ENCODE data around the gene PIAS4.

The PIAS4 gene

DNA sequence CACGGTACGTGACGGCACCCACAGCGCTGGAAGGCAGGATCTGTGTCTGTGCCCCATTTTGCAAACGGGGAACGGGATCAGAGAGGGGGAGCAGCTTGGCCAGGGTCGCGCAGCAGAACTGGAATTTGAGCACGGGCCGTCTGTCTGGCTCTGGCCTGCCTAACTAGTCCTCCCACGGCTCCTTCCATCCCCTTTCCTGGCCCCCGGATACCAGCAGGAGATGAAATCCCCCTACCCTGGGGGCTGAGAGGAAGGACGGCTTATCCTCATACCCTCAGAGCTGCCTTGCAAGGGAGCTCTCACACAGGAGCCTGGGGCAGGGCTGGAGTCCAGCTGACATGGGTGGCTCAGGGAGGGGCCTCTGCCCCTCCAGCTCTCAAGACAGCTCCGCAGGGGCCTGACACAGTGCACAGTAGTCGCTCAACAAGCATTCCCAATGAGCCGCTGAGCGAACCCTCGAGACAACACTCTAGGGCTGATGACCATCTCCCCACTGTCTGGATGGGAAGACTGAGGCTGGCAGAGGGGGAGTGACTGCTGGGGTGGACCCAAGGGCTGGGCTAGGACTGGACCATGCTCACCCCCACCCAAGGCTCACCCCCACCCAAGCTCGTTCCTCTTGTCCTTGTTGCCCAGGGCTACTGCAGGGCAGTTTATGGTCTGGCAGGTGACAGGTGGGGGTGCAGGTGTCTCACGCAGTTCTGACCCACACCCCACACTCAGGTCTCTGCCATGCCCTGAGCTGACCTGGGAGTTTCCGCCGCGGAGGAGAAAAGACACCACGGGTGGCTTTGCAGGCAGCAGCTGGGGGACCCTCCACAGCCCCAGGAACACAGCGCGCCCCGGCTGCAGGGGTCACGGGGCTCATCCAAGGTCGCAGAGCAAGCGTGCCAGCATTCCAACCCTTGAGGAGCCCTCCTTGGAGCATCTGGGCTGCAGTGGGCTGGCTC, 55.2 kb downstream of the PIAS4 start:
- peak overlapping the region; percentile 72; the same call in 1 of the 2 replicates for H3K4me3 ChIP-seq (ENCODE audit: low read length)
- H3K9me3 ChIP-seq (ENCODE audit: insufficient read depth, low read depth, low read length): no peaks in the 10 kb centered on the region
- no peak overlapping the region for H3K9ac ChIP-seq (ENCODE audit: low read depth, low read length)
- peaks cover 6% of the 10 kb centered on the region; the same call in 1 of the 2 replicates for H3K36me3 ChIP-seq (ENCODE audit: insufficient read depth, low read depth, low read length)
- H3K4me1 ChIP-seq (ENCODE audit: insufficient read depth, low read length): peaks cover 3% of the 10 kb centered on the region; the same call in 1 of the 2 replicates
- no peak overlapping the region for H3K27ac ChIP-seq (ENCODE audit: low read length)
- H3K27me3 ChIP-seq (ENCODE audit: insufficient read depth, low read length): peaks cover 9% of the 10 kb centered on the region

DNA sequence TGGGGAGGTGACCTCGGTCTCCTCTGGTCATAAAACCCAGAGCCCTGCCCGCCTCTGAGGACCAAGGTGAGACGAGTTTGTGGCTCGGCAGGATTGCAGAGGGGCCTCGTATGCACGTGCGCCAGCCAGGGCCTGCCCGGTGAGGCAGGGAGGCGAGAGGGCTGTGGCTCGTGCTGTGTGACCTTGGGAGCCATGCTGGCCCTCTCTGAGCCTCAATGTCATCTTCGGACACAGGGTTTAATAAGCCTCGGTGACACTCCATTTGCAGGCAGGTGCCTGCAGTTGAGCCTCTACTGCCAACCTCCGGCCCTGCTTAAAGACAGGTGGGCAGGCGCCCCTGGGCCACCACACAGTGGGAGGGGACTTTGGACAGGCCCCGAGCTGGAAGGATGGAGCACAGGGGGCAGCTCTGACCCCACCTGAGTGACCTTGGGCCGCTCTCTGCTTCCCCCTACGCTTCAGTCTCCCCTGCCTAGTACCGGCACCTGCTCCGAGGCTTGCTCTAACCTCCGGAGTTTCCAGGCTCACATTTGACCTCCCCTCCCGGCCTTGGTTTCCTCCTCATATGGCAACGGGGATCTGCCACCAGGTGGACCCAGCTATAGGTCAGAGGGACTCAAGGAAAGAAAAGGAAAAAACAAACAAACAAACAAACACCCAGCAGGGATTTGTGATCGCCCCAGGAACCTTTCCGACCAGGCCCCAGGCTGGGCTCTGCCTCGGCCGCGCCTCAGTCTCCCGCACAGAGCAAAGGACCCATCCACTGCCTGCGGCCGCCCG, 56.0 kb downstream of the PIAS4 start:
- Histone ChIP-seq H3K27ac (ENCODE audit: low read length) (no peak overlapping the region), H3K27me3 (ENCODE audit: insufficient read depth, low read length) (peaks cover 18% of the 10 kb centered on the region), H3K4me1 (ENCODE audit: insufficient read depth, low read length) (peaks cover 3% of the 10 kb centered on the region; the same call in 1 of the 2 replicates), H3K36me3 (ENCODE audit: insufficient read depth, low read depth, low read length) (peaks cover 6% of the 10 kb centered on the region; the same call in 1 of the 2 replicates), H3K9ac (ENCODE audit: low read depth, low read length) (peak overlapping the region; percentile 67; the same call in 1 of the 2 replicates), H3K4me3 (ENCODE audit: low read length) (peak overlapping the region; percentile 72), H3K9me3 (ENCODE audit: insufficient read depth, low read depth, low read length) (no peaks in the 10 kb centered on the region)

DNA sequence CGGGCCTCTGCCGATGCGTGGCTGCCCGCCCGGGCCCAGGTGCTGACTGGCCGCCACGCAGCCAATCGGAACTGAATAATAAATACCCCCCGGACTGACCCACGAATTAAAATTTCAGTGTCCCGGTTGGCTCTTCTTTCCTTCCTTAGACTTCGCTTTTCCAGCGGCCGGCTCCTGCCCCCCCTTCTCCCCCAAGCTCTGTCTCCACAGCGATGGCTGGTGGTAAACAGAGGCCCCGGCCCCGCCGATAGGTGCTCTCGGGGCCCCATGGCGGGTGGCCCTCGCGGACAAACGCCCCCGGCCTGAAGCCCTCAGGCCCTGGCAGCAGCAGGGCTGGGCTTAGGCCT, 56.6 kb downstream of the PIAS4 start:
- peak overlapping the region; percentile 72 for H3K4me3 ChIP-seq (ENCODE audit: low read length)
- no peak overlapping the region for H3K27ac ChIP-seq (ENCODE audit: low read length)
- H3K27me3 ChIP-seq (ENCODE audit: insufficient read depth, low read length): peaks cover 24% of the 10 kb centered on the region
- peaks cover 6% of the 10 kb centered on the region; the same call in 1 of the 2 replicates for H3K36me3 ChIP-seq (ENCODE audit: insufficient read depth, low read depth, low read length)
- no peaks in the 10 kb centered on the region for H3K9me3 ChIP-seq (ENCODE audit: insufficient read depth, low read depth, low read length)
- H3K4me1 ChIP-seq (ENCODE audit: insufficient read depth, low read length): peaks cover 3% of the 10 kb centered on the region; the same call in 1 of the 2 replicates
- H3K9ac ChIP-seq (ENCODE audit: low read depth, low read length): peak overlapping the region; percentile 67; the same call in 1 of the 2 replicates

DNA sequence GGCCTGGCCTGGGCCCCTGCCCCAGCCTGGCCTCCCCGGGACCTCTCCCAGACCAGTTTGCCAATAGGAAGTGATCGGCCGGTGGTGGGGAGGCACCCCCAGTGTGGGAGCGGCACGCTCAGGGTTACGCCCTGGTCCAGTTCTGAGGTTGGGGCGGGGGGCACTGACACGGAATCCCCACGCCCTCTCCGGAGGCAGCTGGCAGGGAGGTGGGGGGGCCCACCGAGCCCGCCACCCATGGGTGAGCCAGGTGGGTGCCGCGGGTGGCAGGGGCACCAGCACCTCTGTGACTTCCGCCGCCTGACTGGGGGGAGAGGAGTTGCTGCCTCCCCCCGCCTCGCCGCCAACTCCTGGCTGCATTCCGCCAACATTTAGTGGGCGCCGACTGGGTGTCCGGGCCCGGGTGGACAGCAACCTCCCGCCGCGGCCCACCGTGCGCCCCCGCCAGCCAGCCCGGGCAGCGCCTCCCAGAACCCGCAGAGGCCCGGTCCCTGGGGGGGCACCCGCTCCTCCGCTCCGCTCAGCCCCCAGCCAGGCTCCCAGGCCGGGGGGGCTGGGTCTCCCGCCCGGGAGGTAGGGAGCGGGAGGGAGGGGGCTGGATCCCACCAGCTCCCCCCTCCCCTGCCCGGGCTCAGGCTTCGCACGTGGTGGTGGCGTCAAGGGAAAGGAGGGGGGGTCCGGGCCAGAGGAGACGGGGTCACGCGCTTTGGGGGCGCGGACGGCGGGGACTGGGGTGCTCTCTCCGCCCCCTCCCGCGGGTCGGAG, 57.1 kb downstream of the PIAS4 start:
- Histone ChIP-seq H3K4me1 (ENCODE audit: insufficient read depth, low read length) (peaks cover 3% of the 10 kb centered on the region; the same call in 1 of the 2 replicates), H3K27ac (ENCODE audit: low read length) (no peak overlapping the region), H3K27me3 (ENCODE audit: insufficient read depth, low read length) (peaks cover 29% of the 10 kb centered on the region), H3K9ac (ENCODE audit: low read depth, low read length) (peak overlapping the region; percentile 67), H3K36me3 (ENCODE audit: insufficient read depth, low read depth, low read length) (peaks cover 6% of the 10 kb centered on the region; the same call in 1 of the 2 replicates), H3K9me3 (ENCODE audit: insufficient read depth, low read depth, low read length) (no peaks in the 10 kb centered on the region), H3K4me3 (ENCODE audit: low read length) (peak overlapping the region; percentile 72)

DNA sequence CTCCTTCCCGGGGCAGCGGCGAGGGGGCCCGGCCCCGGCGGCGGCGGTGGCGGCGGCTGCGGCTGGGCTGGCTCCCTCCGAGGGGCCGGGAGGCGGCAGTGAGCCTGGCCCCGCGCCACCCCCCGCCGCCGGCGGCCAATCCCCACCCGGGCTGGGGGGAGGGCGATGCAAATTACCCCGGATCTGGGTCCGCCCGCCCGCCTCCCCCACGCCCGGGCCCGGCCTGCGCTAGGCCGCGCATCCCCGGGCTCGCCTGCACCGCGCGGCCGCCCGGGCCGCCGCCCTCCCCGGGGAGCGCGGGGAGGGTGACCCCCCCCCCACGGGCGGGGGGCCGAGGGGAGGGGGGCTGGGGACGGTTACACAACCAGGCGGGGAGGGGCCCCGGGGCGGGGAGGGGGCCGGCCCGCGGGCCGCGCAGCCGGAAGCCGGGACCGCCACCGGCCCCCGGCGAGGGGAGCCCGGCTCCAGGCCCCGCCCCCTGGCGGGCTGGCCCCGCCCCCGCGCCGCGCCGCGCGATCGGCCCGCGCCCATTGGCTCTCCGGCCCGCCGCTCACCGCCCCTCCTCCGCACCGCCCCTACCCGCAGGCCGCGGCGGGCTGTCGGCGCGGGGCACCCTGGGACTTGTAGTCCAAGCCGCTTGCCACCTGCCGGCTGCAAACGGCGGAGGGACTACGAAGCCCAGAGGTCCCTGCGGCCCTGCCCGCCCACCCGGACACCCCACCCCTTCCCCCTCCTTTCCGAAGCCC, 58.1 kb downstream of the PIAS4 start:
- Histone ChIP-seq H3K36me3 (ENCODE audit: insufficient read depth, low read depth, low read length) (peaks cover 6% of the 10 kb centered on the region; the same call in 1 of the 2 replicates), H3K27me3 (ENCODE audit: insufficient read depth, low read length) (peaks cover 30% of the 10 kb centered on the region), H3K9me3 (ENCODE audit: insufficient read depth, low read depth, low read length) (no peaks in the 10 kb centered on the region), H3K4me3 (ENCODE audit: low read length) (no peak overlapping the region), H3K27ac (ENCODE audit: low read length) (no peak overlapping the region), H3K9ac (ENCODE audit: low read depth, low read length) (no peak overlapping the region), H3K4me1 (ENCODE audit: insufficient read depth, low read length) (no peaks in the 10 kb centered on the region)

DNA sequence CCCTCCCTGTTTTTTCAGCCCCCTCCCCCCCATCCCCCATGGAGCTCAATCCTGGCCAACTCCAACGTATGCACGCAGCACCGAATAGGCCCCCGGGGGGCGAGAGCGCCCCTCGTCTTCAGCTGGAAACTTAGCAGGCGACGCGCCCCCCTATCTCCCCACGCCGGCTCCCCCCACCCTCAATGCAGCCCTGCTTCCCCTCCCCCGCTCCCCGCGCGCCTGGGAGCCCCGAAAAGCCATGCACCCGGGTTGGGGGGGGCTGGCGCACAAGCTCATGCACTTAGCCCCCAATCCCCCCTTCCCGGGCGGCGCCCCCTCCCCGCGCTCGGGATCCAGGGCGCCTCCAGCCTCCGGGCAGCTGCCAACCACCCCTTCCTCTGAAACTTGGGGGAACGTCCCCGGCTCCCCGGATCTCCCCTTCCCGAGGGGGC, 58.7 kb downstream of the PIAS4 start:
- Histone ChIP-seq H3K9ac (ENCODE audit: low read depth, low read length) (no peak overlapping the region; the same call in 1 of the 2 replicates), H3K36me3 (ENCODE audit: insufficient read depth, low read depth, low read length) (peaks cover 6% of the 10 kb centered on the region; the same call in 1 of the 2 replicates), H3K9me3 (ENCODE audit: insufficient read depth, low read depth, low read length) (no peaks in the 10 kb centered on the region), H3K27me3 (ENCODE audit: insufficient read depth, low read length) (peaks cover 30% of the 10 kb centered on the region), H3K4me1 (ENCODE audit: insufficient read depth, low read length) (no peaks in the 10 kb centered on the region), H3K27ac (ENCODE audit: low read length) (no peak overlapping the region), H3K4me3 (ENCODE audit: low read length) (peak overlapping the region; percentile 62; the same call in 1 of the 2 replicates)

DNA sequence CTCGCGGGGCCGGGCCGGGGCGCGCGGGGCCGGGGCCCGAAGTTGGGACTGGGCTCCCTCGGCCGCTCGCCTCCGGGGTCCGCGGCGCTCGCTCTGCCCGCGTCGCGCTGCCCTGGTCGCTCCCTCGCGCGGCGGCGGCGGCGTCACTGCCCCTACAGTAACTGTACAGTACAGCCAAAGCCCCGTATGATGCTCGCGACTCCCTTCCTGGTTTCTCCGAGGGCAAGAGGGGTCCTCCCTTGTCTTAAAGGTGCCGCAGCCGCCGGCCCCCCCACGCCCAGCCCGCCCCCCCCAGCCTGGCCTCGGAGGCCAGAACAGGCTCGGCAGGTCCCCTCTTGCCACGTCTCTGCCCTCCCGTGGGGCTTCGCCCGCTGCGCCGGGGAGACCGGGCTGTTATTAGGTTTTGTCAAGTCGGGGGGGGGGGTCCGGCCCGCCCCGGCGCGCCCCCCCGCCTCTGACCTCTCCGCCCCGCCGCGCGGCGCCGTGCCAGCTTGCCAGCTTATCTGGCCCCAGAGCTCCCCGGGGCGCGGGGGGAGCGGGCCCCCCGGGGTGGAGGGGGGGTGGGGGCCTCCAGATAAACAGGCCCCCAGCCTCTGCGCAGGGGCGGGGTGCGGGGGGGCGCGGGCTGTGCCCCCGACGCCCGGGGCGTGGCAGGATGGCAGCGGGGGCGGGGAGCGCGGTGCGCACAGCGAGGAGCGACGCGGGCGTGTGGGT, 59.3 kb downstream of the PIAS4 start, which contains the start of gene ZBTB7A:
ZBTB7A (minus strand) TSS at position 218 of the 714 bp plus-strand sequence. CDS start 11,667 bp downstream, outside the sequence.
- no peak within 1 kb of the TSS; the same call in 1 of the 2 replicates for H3K9ac ChIP-seq (ENCODE audit: low read depth, low read length)
- H3K4me3 ChIP-seq (ENCODE audit: low read length): peak within 1 kb of the TSS; percentile 62; the same call in 1 of the 2 replicates

DNA sequence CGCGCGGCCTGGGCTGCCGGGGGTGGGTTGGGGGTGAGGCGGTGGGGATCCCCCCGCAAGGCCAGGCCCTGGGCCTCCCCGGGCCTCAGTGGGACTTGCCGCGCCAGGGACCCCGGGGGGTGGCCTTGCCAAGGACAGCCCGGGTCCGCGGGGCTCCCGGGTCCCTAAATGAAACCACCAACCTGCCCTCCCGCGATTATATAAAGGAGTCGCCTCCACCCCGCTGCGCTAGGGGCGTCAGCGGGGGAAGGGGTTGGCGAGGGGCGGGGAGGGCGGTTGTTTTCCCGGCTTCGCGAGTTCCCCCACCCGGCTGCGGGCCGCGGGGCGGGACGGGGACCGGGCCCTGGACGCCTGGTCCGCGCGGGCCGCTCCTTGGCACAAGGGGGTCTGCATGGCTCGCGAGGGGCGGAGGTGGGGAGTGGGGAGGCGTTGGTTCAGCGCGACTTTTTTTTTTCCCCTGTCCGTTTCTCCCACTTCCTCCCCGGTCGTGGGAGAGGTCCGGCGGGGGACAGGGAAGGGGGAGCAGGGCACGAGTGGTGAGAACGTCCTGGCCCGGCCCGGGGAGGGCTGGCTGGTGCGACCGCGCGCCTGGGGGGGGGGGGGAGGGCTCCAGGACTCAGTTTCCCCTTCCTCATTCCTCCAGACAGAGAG, 60.0 kb downstream of the PIAS4 start:
- Histone ChIP-seq H3K4me3 (ENCODE audit: low read length) (no peak overlapping the region; the same call in 1 of the 2 replicates), H3K4me1 (ENCODE audit: insufficient read depth, low read length) (no peaks in the 10 kb centered on the region), H3K36me3 (ENCODE audit: insufficient read depth, low read depth, low read length) (peaks cover 3% of the 10 kb centered on the region; the same call in 1 of the 2 replicates), H3K9me3 (ENCODE audit: insufficient read depth, low read depth, low read length) (no peaks in the 10 kb centered on the region), H3K27ac (ENCODE audit: low read length) (no peak overlapping the region), H3K9ac (ENCODE audit: low read depth, low read length) (no peak overlapping the region), H3K27me3 (ENCODE audit: insufficient read depth, low read length) (peaks cover 30% of the 10 kb centered on the region)

More for the DNA sequence above, 59.3 kb downstream of the PIAS4 start, which contains the start of gene ZBTB7A:
- no peak within 1 kb of the TSS for H3K27ac ChIP-seq (ENCODE audit: low read length)
- peaks cover 30% of the 10 kb centered on the region for H3K27me3 ChIP-seq (ENCODE audit: insufficient read depth, low read length)
- H3K36me3 ChIP-seq (ENCODE audit: insufficient read depth, low read depth, low read length): peaks cover 6% of the 10 kb centered on the region; the same call in 1 of the 2 replicates
- H3K9me3 ChIP-seq (ENCODE audit: insufficient read depth, low read depth, low read length): no peaks in the 10 kb centered on the region
- H3K4me1 ChIP-seq (ENCODE audit: insufficient read depth, low read length): no peaks in the 10 kb centered on the region

DNA sequence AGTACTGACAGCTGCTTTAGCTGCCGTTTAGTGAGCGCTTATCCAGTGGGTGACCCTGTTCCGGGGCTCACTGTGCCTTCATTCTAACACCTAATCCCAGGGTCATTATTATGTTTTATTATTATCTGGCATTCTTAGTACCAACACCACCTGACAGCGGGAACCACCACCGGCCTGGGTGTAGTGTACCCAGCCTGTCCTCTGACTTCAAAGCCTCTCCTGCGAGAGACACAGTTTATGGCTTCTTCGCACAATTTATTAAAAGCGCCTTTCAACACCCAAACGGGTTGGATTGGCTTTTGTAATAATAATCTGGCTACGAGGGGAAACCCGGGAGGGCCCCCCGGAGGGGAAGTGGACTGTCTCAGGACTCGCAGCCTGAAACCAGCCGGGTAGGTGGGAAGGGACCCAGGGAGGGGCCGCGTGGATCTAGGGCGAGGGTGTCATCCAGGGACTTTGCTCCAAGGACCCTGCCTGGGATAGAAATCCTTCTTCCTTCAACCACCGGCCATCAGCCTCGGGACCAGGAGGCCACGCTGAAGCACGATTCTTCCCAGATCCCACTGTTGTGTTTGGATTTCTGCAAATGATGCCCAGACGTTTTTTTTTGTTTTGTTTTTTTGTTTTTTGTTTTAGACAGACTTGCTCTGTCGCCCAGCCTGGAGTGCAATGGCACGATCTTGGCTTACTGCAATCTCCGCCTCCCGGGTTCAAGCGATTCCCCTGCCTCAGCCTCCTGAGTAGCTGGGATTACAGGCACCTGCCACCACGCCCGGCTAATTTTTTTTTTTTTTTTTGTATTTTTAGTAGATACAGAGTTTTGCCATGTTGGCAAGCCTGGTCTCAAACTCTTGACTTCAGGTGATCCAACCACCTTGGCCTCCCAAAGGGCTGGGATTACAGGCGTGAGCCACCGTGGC, 60.8 kb downstream of the PIAS4 start:
- Histone ChIP-seq H3K9ac (ENCODE audit: low read depth, low read length) (no peak overlapping the region), H3K27ac (ENCODE audit: low read length) (no peak overlapping the region), H3K27me3 (ENCODE audit: insufficient read depth, low read length) (peaks cover 30% of the 10 kb centered on the region), H3K4me1 (ENCODE audit: insufficient read depth, low read length) (no peaks in the 10 kb centered on the region), H3K9me3 (ENCODE audit: insufficient read depth, low read depth, low read length) (no peaks in the 10 kb centered on the region), H3K4me3 (ENCODE audit: low read length) (no peak overlapping the region), H3K36me3 (ENCODE audit: insufficient read depth, low read depth, low read length) (no peaks in the 10 kb centered on the region)
